Aorta (tissue), 5 donors: ENCODE data around the gene SLC18A2. TPM values are rescaled to one million over a fixed set of nuclear protein-coding genes. Genes with fewer than 3 reads are reported as not detected.
"Not testable (repeated sequence)": the region's sequence is repeated elsewhere in the genome, so short reads cannot be mapped to it uniquely, and the experiment has no call there.

Source experiments
- ATAC-seq: fragments of 200-7000 bp; cut with Tn5 transposase; one replicate; pipeline ENCODE4 v1.9.1; 2022; ENCODE audit warnings: moderate library complexity; ENCODE audit not compliant: low FRiP score
- DNase-seq, 2 donors: peaks; one replicate each; pipeline ENCODE4 v3.0.0-alpha.2; 2020
- H3K27ac ChIP-seq, 2 donors: one replicate each; pipeline ENCODE4 v1.5.1; 2013; ENCODE audit warnings: low read length in 2 of 2, mild to moderate bottlenecking in 2 of 2, moderate library complexity in 2 of 2, control low read depth in 1 of 2, inconsistent platforms in 1 of 2, low read depth in 1 of 2
- H3K27me3 ChIP-seq, 2 donors: one replicate each; pipeline ENCODE4 v1.6.1; 2013; ENCODE audit warnings: control low read depth in 1 of 2, low read length in 1 of 2, mild to moderate bottlenecking in 1 of 2, moderate library complexity in 1 of 2; ENCODE audit not compliant: insufficient read depth in 2 of 2, control insufficient read depth in 1 of 2
- H3K36me3 ChIP-seq, 2 donors: one replicate each; pipeline ENCODE4 v1.6.1; 2013; ENCODE audit warnings: control low read depth in 1 of 2, low read length in 1 of 2, mild to moderate bottlenecking in 1 of 2; ENCODE audit not compliant: insufficient read depth in 2 of 2, control insufficient read depth in 1 of 2
- H3K4me1 ChIP-seq, 2 donors: one replicate each; pipeline ENCODE4 v1.6.1; 2013; ENCODE audit warnings: low read length in 2 of 2, control low read depth in 1 of 2, mild to moderate bottlenecking in 1 of 2, moderate library complexity in 1 of 2; ENCODE audit not compliant: insufficient read depth in 2 of 2, control insufficient read depth in 1 of 2
- H3K4me3 ChIP-seq, 2 donors: one replicate each; pipeline ENCODE4 v1.5.1; 2013; ENCODE audit warnings: low read length in 2 of 2, control low read depth in 1 of 2, mild to moderate bottlenecking in 1 of 2
- H3K9me3 ChIP-seq: one replicate; pipeline ENCODE4 v1.6.1; 2013; ENCODE audit warnings: mild to moderate bottlenecking, low read length; ENCODE audit not compliant: control insufficient read depth
- WGBS, 2 donors: extraction: QIAGEN DNeasy Blood & Tissue Kit; methylation state at CpG; one replicate each; pipeline ENCODE4 v1.1.7; 2013; 5-methylcytosine and 5-hydroxymethylcytosine counted together
- intact Hi-C, 2 donors: fragments of 100-400 bp; cut with DNase I; formaldehyde crosslinking; loops; one replicate each; pipeline versions ENCODE4 v1.14.2 to v1.15.0; 2022
- polyA plus RNA-seq, 2 donors: library from polyadenylated mRNA; stranded (reverse); fragments of 200-250 nt; gene quantifications; one replicate each; pipeline ENCODE4 v1.2.3, GENCODE V29; 2013
- total RNA-seq, 2 donors: library from RNA; stranded (reverse); fragmentation: NEBNext Ultra II Directional; extraction: Animal tissue kit (Norgen Biotek cat#: 25700); gene quantifications; one replicate each; pipeline ENCODE4 v1.2.1, GENCODE V29; 2021
- donor health status: healthy with polysubstance abuse.
- donor health status: Bipolar disorder and iron deficiency.
- donor health status: DM: no; HTN: no; CAD: no.
- donor health status: DM: no; HTN: no; CAD: no.
- donor health status: DM: yes; HTN: yes; CAD: no.

SLC18A2 gene
- total and polyA plus RNA-seq, 4 donors, result 0.08 to 2.8 (median 0.32) TPM

DNA sequence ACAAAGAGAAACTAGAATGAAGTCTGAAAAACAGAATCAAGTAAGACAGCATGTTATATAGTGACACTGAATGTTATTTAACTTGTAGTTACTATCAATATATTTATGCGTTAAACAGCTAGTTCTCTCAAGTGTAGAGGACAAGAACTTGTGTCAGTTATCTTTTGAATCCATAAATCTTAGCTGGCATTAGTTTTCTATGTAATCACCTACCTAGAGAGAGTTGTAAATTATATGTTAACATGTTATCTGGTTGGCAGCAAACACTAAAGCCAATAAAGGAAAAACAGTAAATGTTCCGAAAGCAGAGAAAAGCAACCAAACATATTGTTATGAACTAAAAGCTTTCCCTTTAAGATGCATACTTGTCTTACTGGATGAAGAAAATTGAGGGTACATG lies 36.8 kb downstream of the SLC18A2 start:
- Histone ChIP-seq H3K4me3 (no peak overlapping the region), H3K4me1 (no peaks in the 10 kb centered on the region), H3K27me3 (no peaks in the 10 kb centered on the region), H3K36me3 (no peaks in the 10 kb centered on the region), H3K27ac (no peak overlapping the region), H3K9me3 (no peaks in the 10 kb centered on the region)
- intact Hi-C loops, result no loop called here
- ATAC-seq (no peak), DNase-seq (no peak)
- 90 to 91% methylated on average over 2 of the region's 2 CpGs for WGBS, 2 donors

DNA sequence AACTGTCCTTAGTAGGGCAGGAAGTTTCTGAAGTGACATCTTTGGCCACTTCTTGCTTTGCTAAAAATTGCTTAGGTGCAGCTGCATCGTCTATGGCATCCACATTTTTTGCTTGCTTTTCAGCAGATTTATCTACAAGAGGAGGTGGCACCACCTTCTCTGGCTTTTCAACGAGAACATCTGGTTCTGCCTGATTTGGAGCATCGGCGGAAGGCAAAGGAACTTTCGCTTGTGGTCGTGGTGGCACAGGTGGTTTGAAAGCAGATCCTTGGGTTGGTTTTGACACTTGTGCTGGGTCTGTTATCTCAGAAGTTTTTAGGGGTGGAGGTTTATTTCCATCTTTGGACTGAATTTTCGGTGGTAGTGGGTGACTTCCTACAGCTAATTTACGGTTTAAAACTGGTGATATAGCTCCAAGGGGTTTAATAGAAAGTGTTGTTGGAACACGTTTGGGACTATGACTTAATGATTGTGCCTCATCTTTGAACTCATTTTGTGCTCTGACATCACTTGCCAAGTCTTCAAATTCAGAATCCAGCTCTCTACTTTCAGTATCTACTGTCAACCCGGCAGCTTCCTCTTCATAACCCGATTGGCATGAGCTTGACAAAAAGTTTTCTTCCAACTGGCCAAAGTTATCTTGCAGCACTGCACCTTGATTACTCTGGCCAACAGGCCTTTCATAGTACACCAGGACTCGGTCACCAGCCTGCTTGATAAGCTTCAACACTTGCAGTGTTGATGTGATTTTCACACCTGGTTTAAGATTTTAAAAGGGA lies 44.0 kb downstream of the SLC18A2 start:
- H3K36me3 ChIP-seq, result peaks cover 4 to 6% of the 10 kb centered on the region in 2 donors
- ATAC-seq, result no peak
- no peaks in the 10 kb centered on the region for H3K4me1 ChIP-seq
- WGBS, 2 donors, result 94 to 95% methylated on average over 12 of the region's 12 CpGs
- intact Hi-C loops, result no loop called here
- H3K27me3 ChIP-seq, result no peaks in the 10 kb centered on the region
- no peak overlapping the region for H3K27ac ChIP-seq
- no peaks in the 10 kb centered on the region for H3K9me3 ChIP-seq
- H3K4me3 ChIP-seq, result no peak overlapping the region
- no peak for DNase-seq

DNA sequence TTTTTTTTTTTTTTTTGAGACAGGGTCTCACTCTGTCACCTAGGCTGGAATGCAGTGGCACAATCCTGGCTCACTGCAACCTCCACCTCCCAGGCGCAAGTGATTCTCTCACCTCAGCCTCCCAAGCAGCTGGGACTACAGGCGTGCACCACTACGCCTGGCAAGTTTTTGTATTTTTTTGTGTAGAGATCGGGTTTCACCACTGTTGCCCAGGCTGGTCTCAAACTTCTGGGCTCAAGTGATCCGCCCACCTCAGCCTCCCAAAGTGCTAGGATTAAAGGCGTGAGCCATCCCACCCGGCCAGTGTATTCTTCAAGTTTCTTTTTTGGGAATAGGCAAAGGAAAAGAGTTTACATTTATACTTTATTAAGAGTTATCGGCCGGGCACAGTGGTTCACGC lies 50.0 kb downstream of the SLC18A2 start:
- H3K36me3 ChIP-seq, H3K9me3 ChIP-seq, H3K4me3 ChIP-seq, ATAC-seq, H3K27me3 ChIP-seq, H3K27ac ChIP-seq, H3K4me1 ChIP-seq, DNase-seq, intact Hi-C loops: not testable (repeated sequence)
- 96 to 97% methylated on average over 10 of the region's 10 CpGs for WGBS, 2 donors

DNA sequence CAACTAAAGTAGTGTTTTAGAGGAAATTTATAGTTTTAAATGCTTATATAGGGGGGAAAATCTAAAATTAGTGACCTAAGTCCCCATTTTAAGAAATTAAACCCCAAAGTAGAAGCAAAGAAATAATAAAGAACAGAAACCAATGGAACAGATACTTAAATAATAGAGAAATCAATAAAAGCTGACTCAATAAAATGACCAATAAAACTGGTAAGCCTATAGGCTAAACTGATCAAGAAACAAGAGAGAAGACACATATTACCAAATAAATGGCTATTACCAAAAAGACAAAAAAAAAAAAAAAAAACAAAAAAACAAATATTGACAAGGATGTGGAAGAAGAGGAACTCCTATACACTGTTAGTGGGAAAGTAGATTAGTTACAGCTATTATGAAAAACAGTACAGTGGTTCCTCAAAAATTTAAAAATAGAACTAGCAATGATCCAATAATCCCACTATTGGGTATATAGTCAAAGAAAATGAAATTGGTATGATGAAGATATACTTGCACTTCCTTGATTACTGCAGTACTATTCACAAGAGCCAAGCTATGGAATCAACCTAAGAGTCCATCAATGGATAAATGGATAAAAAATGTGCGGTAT lies 53.2 kb downstream of the SLC18A2 start:
- intact Hi-C loops, result no loop called here

DNA sequence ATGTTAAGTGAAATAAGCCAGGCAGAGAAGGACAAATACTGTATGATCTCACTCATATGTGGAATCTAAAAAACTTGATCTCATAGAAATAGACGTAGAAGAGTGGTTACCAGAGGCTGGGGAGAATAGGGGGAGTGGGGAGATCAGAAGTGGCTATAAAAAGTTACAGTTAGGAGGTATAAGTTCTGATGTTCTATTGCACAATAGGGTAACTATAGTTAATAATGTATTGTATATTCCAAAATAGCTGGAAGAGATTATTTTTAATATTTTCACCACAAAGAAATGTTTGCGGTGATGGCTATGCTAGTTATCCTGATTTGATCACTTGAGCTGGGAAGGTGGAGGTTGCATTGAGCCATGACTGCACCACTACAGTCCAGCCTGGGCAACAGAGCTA lies 53.8 kb downstream of the SLC18A2 start:
- Histone ChIP-seq H3K27me3 (no peaks in the 10 kb centered on the region), H3K4me3 (no peak overlapping the region), H3K4me1 (peaks cover 0 to 1% of the 10 kb centered on the region in 2 donors), H3K9me3 (no peaks in the 10 kb centered on the region), H3K36me3 (no peaks in the 10 kb centered on the region), H3K27ac (no peak overlapping the region)
- no peak for ATAC-seq
- no peak for DNase-seq
- intact Hi-C loops, result no loop called here
- 98 to 100% methylated on average over 2 of the region's 2 CpGs for WGBS, 2 donors

More for the DNA sequence above, 53.2 kb downstream of the SLC18A2 start:
- H3K4me1 ChIP-seq, result peaks cover 0 to 1% of the 10 kb centered on the region in 2 donors
- DNase-seq (no peak), ATAC-seq (no peak)
- WGBS, 2 donors, result 96 to 100% methylated on average over 1 of the region's 1 CpG
- H3K9me3 ChIP-seq, result no peaks in the 10 kb centered on the region
- H3K27ac ChIP-seq, result no peak overlapping the region
- no peak overlapping the region for H3K4me3 ChIP-seq
- peaks cover 0 to 2% of the 10 kb centered on the region in 2 donors for H3K36me3 ChIP-seq
- H3K27me3 ChIP-seq, result no peaks in the 10 kb centered on the region

DNA sequence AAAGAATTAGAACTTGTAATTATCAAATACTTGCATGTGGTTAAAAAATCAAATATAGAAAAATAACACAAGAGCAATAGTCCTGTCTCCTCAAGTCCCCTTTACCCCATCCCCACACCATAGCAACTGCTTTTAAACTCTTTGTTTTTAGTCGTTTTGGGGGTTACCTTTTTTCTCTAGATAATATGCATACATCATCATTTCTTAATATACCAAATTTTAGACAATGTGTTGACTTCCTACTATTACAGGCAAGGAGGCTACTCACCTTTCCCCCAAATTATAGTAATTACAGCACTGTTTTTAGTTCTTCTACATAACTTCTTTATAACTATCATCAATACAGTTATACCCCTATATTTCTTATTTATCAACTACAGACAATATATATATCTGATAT lies 57.3 kb downstream of the SLC18A2 start:
- intact Hi-C loops, result no loop called here
- no peaks in the 10 kb centered on the region for H3K27me3 ChIP-seq
- H3K36me3 ChIP-seq, result no peaks in the 10 kb centered on the region
- ATAC-seq (no peak), DNase-seq (no peak)
- no peak overlapping the region for H3K27ac ChIP-seq
- H3K4me1 ChIP-seq, result peaks cover 0 to 1% of the 10 kb centered on the region in 2 donors
- 77 to 88% methylated on average over 1 of the region's 1 CpG for WGBS, 2 donors
- no peak overlapping the region for H3K4me3 ChIP-seq
- no peaks in the 10 kb centered on the region for H3K9me3 ChIP-seq

DNA sequence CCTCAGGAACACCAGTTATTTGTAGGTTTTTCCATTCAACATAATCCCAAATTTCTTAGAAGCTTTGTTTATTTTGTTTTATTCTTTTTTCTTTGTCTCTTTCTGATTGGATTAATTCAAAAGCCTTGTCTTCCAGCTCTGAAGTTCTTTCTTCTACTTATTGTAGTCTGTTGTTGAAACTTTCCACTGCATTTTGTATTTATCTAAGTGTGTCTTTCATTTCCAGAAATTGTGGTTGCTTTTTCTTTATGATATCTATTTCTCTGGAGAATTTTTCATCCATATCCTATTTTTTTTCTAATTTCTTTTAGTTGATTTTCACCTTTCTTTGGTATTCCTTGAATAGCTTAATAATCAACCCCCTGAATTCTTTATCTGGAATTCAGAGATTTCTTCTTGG lies 58.5 kb downstream of the SLC18A2 start:
- DNase-seq, result no peak
- intact Hi-C loops, result no loop called here
- Histone ChIP-seq H3K27ac (no peak overlapping the region), H3K36me3 (no peaks in the 10 kb centered on the region), H3K4me3 (no peak overlapping the region), H3K4me1 (peaks cover 0 to 1% of the 10 kb centered on the region in 2 donors), H3K27me3 (no peaks in the 10 kb centered on the region), H3K9me3 (no peaks in the 10 kb centered on the region)
- no peak for ATAC-seq

DNA sequence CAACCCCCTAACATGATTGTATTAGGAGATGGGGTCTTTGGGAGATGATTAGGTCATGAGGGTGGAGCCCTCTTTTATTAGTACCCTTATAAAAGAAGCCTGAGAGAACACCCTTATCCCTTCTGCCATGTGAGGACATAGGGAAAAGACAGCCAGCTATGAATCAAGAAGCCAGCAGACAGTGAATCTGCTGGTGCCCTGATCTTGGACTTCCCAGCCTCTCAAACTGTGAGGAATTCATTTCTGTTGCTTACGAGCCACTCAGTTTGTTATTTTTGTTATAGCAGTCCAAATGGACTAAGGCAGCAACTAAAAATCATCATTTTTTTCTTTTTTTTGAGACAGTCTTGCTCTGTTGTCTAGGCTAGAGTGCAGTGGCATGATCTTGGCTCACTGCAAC lies 59.8 kb downstream of the SLC18A2 start:
- H3K36me3 ChIP-seq, result no peaks in the 10 kb centered on the region
- H3K9me3 ChIP-seq, result no peaks in the 10 kb centered on the region
- H3K27me3 ChIP-seq, result no peaks in the 10 kb centered on the region
- no peak for DNase-seq
- 97 to 98% methylated on average over 1 of the region's 1 CpG for WGBS, 2 donors
- intact Hi-C loops, result no loop called here
- no peak overlapping the region for H3K4me3 ChIP-seq
- no peak overlapping the region for H3K27ac ChIP-seq
- ATAC-seq, result no peak
- peaks cover 0 to 1% of the 10 kb centered on the region in 2 donors for H3K4me1 ChIP-seq

DNA sequence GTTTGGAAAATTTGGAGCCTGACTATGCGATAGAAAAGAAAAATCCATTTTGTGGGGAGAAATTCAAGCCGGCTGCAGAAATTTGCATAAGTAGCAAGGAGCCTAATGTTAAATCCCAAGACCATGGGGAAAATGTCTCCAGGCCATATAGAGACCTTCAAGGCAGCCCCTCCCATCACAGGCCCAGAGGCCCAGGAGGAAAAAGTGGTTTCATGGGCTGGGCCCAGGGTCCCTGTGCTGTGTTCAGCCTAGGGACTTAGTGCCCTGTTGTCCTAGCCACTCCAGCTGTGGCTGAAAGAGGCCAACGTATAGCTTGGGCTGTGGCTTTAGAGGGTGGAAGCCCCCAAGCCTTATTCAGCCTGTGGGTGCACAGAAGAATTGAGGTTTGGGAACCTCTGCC lies 62.5 kb downstream of the SLC18A2 start:
- DNase-seq, H3K9me3 ChIP-seq, H3K27me3 ChIP-seq, H3K4me1 ChIP-seq, ATAC-seq, H3K27ac ChIP-seq, intact Hi-C loops, H3K4me3 ChIP-seq, H3K36me3 ChIP-seq: not testable (repeated sequence)
- 96 to 99% methylated on average over 3 of the region's 3 CpGs for WGBS, 2 donors
